Neuronal stem cell (in vitro differentiated cells): ENCODE results near the gene IFT57.

ENCODE experiments used
- DNase-seq: peaks from one replicate; pipeline ENCODE4 v3.0.0-alpha.2; 2013; ENCODE audit warnings: low spot score
- H2AFZ ChIP-seq: one replicate; pipeline ENCODE4 v1.6.1; 2013; ENCODE audit warnings: mild to moderate bottlenecking, low read length, inconsistent platforms
- H2AK5ac ChIP-seq: 2 replicates; pipeline ENCODE4 v1.6.1; 2013; ENCODE audit warnings: low read depth, mild to moderate bottlenecking, inconsistent platforms, low read length, moderate library complexity, mixed read lengths
- H2BK120ac ChIP-seq: 2 replicates; pipeline ENCODE4 v1.6.1; 2013; ENCODE audit warnings: low read depth, mild to moderate bottlenecking, inconsistent platforms, low read length, moderate library complexity, mixed read lengths
- H2BK12ac ChIP-seq: one replicate; pipeline ENCODE4 v1.6.1; 2013; ENCODE audit warnings: low read length, inconsistent platforms
- H2BK15ac ChIP-seq: 2 replicates; pipeline ENCODE4 v1.6.1; 2013; ENCODE audit warnings: mild to moderate bottlenecking, low read length, inconsistent platforms, mixed read lengths
- H2BK5ac ChIP-seq: one replicate; pipeline ENCODE4 v1.6.1; 2013; ENCODE audit warnings: inconsistent platforms, mild to moderate bottlenecking, low read length, moderate library complexity
- H3K14ac ChIP-seq: one replicate; pipeline ENCODE4 v1.6.1; 2013; ENCODE audit warnings: low read length, inconsistent platforms
- H3K18ac ChIP-seq: 2 replicates; pipeline ENCODE4 v1.6.1; 2013; ENCODE audit warnings: low read length, inconsistent platforms
- H3K23ac ChIP-seq: 2 replicates; pipeline ENCODE4 v1.6.1; 2013; ENCODE audit warnings: low read depth, mild to moderate bottlenecking, mixed read lengths, low read length, inconsistent platforms; ENCODE audit not compliant: poor library complexity
- H3K27ac ChIP-seq: replicated peaks from 3 replicates; pipeline ENCODE4 v1.5.1; 2013; ENCODE audit warnings: low read length, inconsistent platforms
- H3K27me3 ChIP-seq, 3 experiments: 2 replicates each; pipeline ENCODE4 v1.6.1; 2013; ENCODE audit warnings: low read length in 3 of 3, mild to moderate bottlenecking in 2 of 3, inconsistent platforms in 1 of 3, low read depth in 1 of 3, mixed read lengths in 1 of 3, moderate library complexity in 1 of 3; ENCODE audit not compliant: control insufficient read depth in 3 of 3, insufficient read depth in 3 of 3
- H3K36me3 ChIP-seq, 2 donors: replicated peaks in 1 of 2; 2 replicates each; pipeline ENCODE4 v1.6.1; 2013; ENCODE audit warnings: low read length in 2 of 2; ENCODE audit not compliant: control insufficient read depth in 2 of 2, insufficient read depth in 2 of 2
- H3K4ac ChIP-seq: 2 replicates; pipeline ENCODE4 v1.6.1; 2013; ENCODE audit warnings: inconsistent platforms, mild to moderate bottlenecking, low read length, moderate library complexity
- H3K4me1 ChIP-seq, 2 donors: 1 replicate in 1 of 2; 2 replicates in 1 of 2; pipeline ENCODE4 v1.6.1; 2013; ENCODE audit warnings: low read length in 2 of 2, low read depth in 1 of 2; ENCODE audit not compliant: control insufficient read depth in 2 of 2, insufficient read depth in 1 of 2
- H3K4me2 ChIP-seq: one replicate; pipeline ENCODE4 v1.6.1; 2013; ENCODE audit warnings: mild to moderate bottlenecking, low read length, inconsistent platforms; ENCODE audit not compliant: insufficient read depth, poor library complexity, severe bottlenecking
- H3K4me3 ChIP-seq, 2 donors: 2 replicates each; pipeline ENCODE4 v1.5.1; 2013; ENCODE audit warnings: low read length in 2 of 2, mild to moderate bottlenecking in 2 of 2, inconsistent platforms in 1 of 2, moderate library complexity in 1 of 2
- H3K79me1 ChIP-seq: one replicate; pipeline ENCODE4 v1.6.1; 2013; ENCODE audit warnings: low read depth, mild to moderate bottlenecking, inconsistent platforms, low read length, moderate library complexity
- H3K9ac ChIP-seq: one replicate; pipeline ENCODE4 v1.6.1; 2013; ENCODE audit warnings: mild to moderate bottlenecking, low read depth, low read length, inconsistent platforms; ENCODE audit not compliant: poor library complexity
- H3K9me3 ChIP-seq, 2 donors: replicated peaks in 1 of 2; 2 replicates each; pipeline versions ENCODE3 to v1.6.1; 2013; ENCODE audit warnings: low read length in 2 of 2, mild to moderate bottlenecking in 2 of 2, inconsistent platforms in 1 of 2, low read depth in 1 of 2, mixed read lengths in 1 of 2, moderate library complexity in 1 of 2; ENCODE audit not compliant: control insufficient read depth in 2 of 2, insufficient read depth in 1 of 2
- H4K8ac ChIP-seq: one replicate; pipeline ENCODE4 v1.6.1; 2013; ENCODE audit warnings: low read depth, mild to moderate bottlenecking, inconsistent platforms, low read length, moderate library complexity
- H4K91ac ChIP-seq: one replicate; pipeline ENCODE4 v1.6.1; 2013; ENCODE audit warnings: low read length, low read depth, mild to moderate bottlenecking, inconsistent platforms; ENCODE audit not compliant: poor library complexity
- WGBS, 2 donors: extraction: QIAGEN DNeasy Blood & Tissue Kit; methylation state at CpG; one replicate each; pipeline ENCODE4 v1.1.7; 2013; ENCODE audit warnings: missing lambda C conversion rate in 2 of 2, mixed read lengths in 1 of 2; ENCODE audit not compliant: insufficient read length in 2 of 2, insufficient replicate concordance in 1 of 2; ENCODE audit errors: extremely low coverage in 2 of 2; 5-methylcytosine and 5-hydroxymethylcytosine counted together

IFT57 gene

GRCh38 chr3:108255131-108255530, 32.9 kb upstream of the IFT57 start:
- no peak overlapping the region for H3K27ac ChIP-seq
- no peak overlapping the region for H2AK5ac ChIP-seq
- H3K18ac ChIP-seq, result no peak overlapping the region
- H3K79me1 ChIP-seq, result no peaks in the 10 kb centered on the region
- H2BK15ac ChIP-seq, result no peak overlapping the region
- H4K91ac ChIP-seq, result no peak overlapping the region
- no peak overlapping the region for H2AFZ ChIP-seq
- no peak overlapping the region for H3K4me2 ChIP-seq
- no peak overlapping the region for H3K4ac ChIP-seq
- H4K8ac ChIP-seq, result no peak overlapping the region
- H3K4me1 ChIP-seq, result no peaks in the 10 kb centered on the region
- no peak overlapping the region for H3K9ac ChIP-seq
- no peaks in the 10 kb centered on the region for H3K27me3 ChIP-seq
- DNase-seq, result no peak
- H3K9me3 ChIP-seq, result no peaks in the 10 kb centered on the region
- no peaks in the 10 kb centered on the region for H3K36me3 ChIP-seq
- no peak overlapping the region for H3K23ac ChIP-seq
- no peak overlapping the region for H2BK5ac ChIP-seq
- no peak overlapping the region for H3K4me3 ChIP-seq
- H2BK12ac ChIP-seq, result no peak overlapping the region
- H2BK120ac ChIP-seq, result no peak overlapping the region
- H3K14ac ChIP-seq, result no peak overlapping the region

- no peak overlapping the region for H3K4me2 ChIP-seq
- H4K91ac ChIP-seq, result no peak overlapping the region
- H3K9me3 ChIP-seq, result no peaks in the 10 kb centered on the region
- DNase-seq, result no peak
- H3K4ac ChIP-seq, result no peak overlapping the region
- no peaks in the 10 kb centered on the region for H3K36me3 ChIP-seq
- H3K79me1 ChIP-seq, result no peaks in the 10 kb centered on the region
- no peak overlapping the region for H3K27ac ChIP-seq
- H3K27me3 ChIP-seq, result no peaks in the 10 kb centered on the region
- H2BK120ac ChIP-seq, result no peak overlapping the region
- no peak overlapping the region for H2BK5ac ChIP-seq
- no peak overlapping the region for H2AK5ac ChIP-seq
- no peak overlapping the region for H3K9ac ChIP-seq
- no peak overlapping the region for H2BK15ac ChIP-seq
- H2AFZ ChIP-seq, result no peak overlapping the region
- no peak overlapping the region for H2BK12ac ChIP-seq
- WGBS, 2 donors, result no CpG with 5 or more reads among the region's 1 CpG
- no peak overlapping the region for H3K4me3 ChIP-seq
- H3K18ac ChIP-seq, result no peak overlapping the region
- H4K8ac ChIP-seq, result no peak overlapping the region
- H3K23ac ChIP-seq, result no peak overlapping the region
- H3K4me1 ChIP-seq, result no peaks in the 10 kb centered on the region
- H3K14ac ChIP-seq, result no peak overlapping the region
Observed at GRCh38 chr3:108251844-108252243, 29.6 kb upstream of the IFT57 start.

DNA sequence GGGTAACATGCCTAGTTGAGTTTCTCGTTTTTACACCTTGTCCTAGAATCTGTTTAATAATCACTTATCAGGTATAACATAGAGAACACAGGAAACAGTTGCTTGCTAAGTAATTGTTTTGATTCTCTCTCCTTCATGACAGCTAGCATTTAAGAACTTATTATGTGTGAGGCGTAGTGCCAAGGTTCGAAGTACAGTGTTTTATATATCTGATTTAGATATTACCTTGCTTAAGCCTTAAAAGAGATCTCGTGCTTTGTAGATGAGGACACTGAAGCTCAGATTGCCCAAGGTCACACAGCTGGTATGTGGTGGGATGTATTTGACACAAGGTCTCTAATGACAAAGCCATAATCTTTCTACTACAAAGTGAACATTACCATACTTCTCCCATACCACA, 29.0 kb upstream of the IFT57 start:
- H3K36me3 ChIP-seq, result no peaks in the 10 kb centered on the region
- WGBS, 2 donors, result no CpG with 5 or more reads among the region's 4 CpGs
- H2BK15ac ChIP-seq, result no peak overlapping the region
- no peak overlapping the region for H2AK5ac ChIP-seq
- no peaks in the 10 kb centered on the region for H3K4me1 ChIP-seq
- no peak overlapping the region for H3K4me3 ChIP-seq
- H3K79me1 ChIP-seq, result no peaks in the 10 kb centered on the region
- H3K14ac ChIP-seq, result no peak overlapping the region
- H3K23ac ChIP-seq, result no peak overlapping the region
- no peak overlapping the region for H2BK5ac ChIP-seq
- H2BK12ac ChIP-seq, result no peak overlapping the region
- no peak overlapping the region for H3K27ac ChIP-seq
- no peak for DNase-seq
- H3K4ac ChIP-seq, result no peak overlapping the region
- no peak overlapping the region for H4K8ac ChIP-seq
- no peak overlapping the region for H3K4me2 ChIP-seq
- H3K18ac ChIP-seq, result no peak overlapping the region
- no peak overlapping the region for H4K91ac ChIP-seq
- H3K9me3 ChIP-seq, result no peaks in the 10 kb centered on the region
- H2AFZ ChIP-seq, result no peak overlapping the region
- no peaks in the 10 kb centered on the region for H3K27me3 ChIP-seq
- H3K9ac ChIP-seq, result no peak overlapping the region
- no peak overlapping the region for H2BK120ac ChIP-seq

GRCh38 chr3:108250626-108251025, 28.4 kb upstream of the IFT57 start:
- no peaks in the 10 kb centered on the region for H3K36me3 ChIP-seq

More at GRCh38 chr3:108250626-108251025, 28.4 kb upstream of the IFT57 start:
- no peak overlapping the region for H2BK5ac ChIP-seq
- no peak for DNase-seq
- H3K79me1 ChIP-seq, result no peaks in the 10 kb centered on the region
- no peaks in the 10 kb centered on the region for H3K9me3 ChIP-seq
- H2AK5ac ChIP-seq, result no peak overlapping the region
- no peak overlapping the region for H3K18ac ChIP-seq
- H2AFZ ChIP-seq, result no peak overlapping the region
- no peaks in the 10 kb centered on the region for H3K4me1 ChIP-seq
- no peak overlapping the region for H3K4me3 ChIP-seq
- no peak overlapping the region for H3K14ac ChIP-seq
- H2BK120ac ChIP-seq, result no peak overlapping the region
- no peak overlapping the region for H3K4ac ChIP-seq
- no peak overlapping the region for H4K91ac ChIP-seq
- WGBS, 2 donors, result no CpG with 5 or more reads among the region's 2 CpGs
- H3K9ac ChIP-seq, result no peak overlapping the region
- no peaks in the 10 kb centered on the region for H3K27me3 ChIP-seq
- no peak overlapping the region for H2BK12ac ChIP-seq
- H3K4me2 ChIP-seq, result no peak overlapping the region
- H3K27ac ChIP-seq, result no peak overlapping the region
- no peak overlapping the region for H3K23ac ChIP-seq
- no peak overlapping the region for H2BK15ac ChIP-seq
- H4K8ac ChIP-seq, result no peak overlapping the region
